OCI-LY7 (cell line): ENCODE measurements around the gene WEE1.

ENCODE experiments used
- CTCF ChIP-seq: fragments of 200-600 bp; sonication (generic); conservative IDR thresholded peaks from 2 replicates; pipeline ENCODE4 v1.5.1; 2014; ENCODE audit warnings: mild to moderate bottlenecking, antibody characterized with exemption, low read length, moderate library complexity, mixed read lengths
- EZH2phosphoT487 ChIP-seq: fragments of 200-600 bp; sonication (generic); IDR thresholded peaks from 2 replicates; pipeline ENCODE4 v1.6.1; 2018; ENCODE audit warnings: low read depth, borderline replicate concordance, mild to moderate bottlenecking, mixed run types, antibody characterized with exemption, low read length, moderate library complexity, mixed read lengths

- TF ChIP-seq CTCF (no peak), EZH2phosphoT487 (no peak)
Measured at GRCh38 chr11:9636691-9637090, 63.2 kb downstream of the WEE1 start.
